ENCODE results near the gene ECSCR.
A peak's percentile ranks its signal among the peaks of the same experiment; 100 is the strongest.

ECSCR gene

DNA sequence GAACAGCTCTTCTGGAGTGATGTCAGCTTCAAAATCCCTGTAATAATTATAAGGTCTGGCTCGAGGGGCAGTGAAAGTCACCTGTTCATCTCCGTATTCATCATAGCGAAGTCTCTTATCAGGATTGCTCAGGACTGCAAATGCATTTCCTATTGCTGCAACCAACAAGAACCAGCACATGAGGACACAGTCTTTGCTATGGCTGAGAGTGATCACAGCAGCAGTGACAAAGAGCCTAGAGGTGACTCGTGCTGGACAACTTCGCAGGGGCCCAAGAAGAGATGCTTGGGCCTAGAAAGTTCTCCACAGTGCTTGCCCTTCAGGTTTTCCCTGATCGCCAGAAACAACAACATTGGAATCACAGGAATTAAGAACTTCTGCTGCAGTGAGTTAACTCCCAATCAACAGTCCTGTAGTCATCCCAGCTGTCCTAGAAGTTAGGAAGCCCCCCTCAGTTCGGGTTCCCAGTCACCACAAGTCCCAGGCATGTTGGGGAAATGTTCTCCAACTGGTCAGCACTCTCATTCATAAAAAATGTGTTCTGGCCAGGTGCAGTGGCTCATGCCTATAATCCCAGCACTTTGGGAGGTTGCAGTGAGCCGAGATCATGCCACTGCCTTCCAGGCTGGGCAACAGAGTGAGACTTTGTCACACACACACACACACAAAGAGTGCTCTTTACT is 36.2 kb downstream of the ECSCR start:
- Mint-ChIP-seq H3K4me1 (peaks cover 14% of the 10 kb centered on the region), H3K27ac (no peak overlapping the region), H3K4me3 (no peak overlapping the region), H3K36me3 (ENCODE audit: low read depth) (peaks cover 60% of the 10 kb centered on the region), H3K27me3 (ENCODE audit: low read depth) (no peaks in the 10 kb centered on the region), H3K9me3 (no peaks in the 10 kb centered on the region)
- TF ChIP-seq, protein P1, sequence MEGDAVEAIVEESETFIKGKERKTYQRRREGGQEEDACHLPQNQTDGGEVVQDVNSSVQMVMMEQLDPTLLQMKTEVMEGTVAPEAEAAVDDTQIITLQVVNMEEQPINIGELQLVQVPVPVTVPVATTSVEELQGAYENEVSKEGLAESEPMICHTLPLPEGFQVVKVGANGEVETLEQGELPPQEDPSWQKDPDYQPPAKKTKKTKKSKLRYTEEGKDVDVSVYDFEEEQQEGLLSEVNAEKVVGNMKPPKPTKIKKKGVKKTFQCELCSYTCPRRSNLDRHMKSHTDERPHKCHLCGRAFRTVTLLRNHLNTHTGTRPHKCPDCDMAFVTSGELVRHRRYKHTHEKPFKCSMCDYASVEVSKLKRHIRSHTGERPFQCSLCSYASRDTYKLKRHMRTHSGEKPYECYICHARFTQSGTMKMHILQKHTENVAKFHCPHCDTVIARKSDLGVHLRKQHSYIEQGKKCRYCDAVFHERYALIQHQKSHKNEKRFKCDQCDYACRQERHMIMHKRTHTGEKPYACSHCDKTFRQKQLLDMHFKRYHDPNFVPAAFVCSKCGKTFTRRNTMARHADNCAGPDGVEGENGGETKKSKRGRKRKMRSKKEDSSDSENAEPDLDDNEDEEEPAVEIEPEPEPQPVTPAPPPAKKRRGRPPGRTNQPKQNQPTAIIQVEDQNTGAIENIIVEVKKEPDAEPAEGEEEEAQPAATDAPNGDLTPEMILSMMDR (IDR thresholded peaks at IDR 0.05; ENCODE audit: unreplicated experiment in 3 of 3), result no peak

DNA sequence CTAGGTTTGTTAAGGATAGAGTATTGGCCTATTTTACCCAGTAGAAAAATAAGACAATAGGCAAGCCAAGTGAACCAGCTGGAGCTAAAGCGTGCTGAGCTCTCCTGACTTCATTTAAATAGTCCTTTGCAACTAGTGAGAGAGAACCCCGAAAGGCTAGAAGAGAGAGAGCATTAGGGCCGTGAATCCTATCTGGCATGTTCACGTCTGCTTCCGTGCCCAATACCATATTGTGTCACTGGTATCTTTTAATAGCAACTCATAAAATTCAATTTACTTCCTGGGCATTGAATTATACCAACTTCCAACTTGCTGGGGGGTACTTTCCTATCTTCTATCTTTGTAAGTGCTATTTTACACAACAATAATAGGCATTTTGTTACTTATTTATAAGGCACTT is 37.0 kb downstream of the ECSCR start:
- Mint-ChIP-seq H3K9me3 (no peaks in the 10 kb centered on the region), H3K36me3 (ENCODE audit: low read depth) (peaks cover 62% of the 10 kb centered on the region), H3K4me1 (peaks cover 15% of the 10 kb centered on the region), H3K27me3 (ENCODE audit: low read depth) (no peaks in the 10 kb centered on the region), H3K27ac (no peak overlapping the region), H3K4me3 (no peak overlapping the region)
- TF ChIP-seq, protein P1 (IDR thresholded peaks at IDR 0.05; ENCODE audit: unreplicated experiment in 3 of 3), result no peak

DNA sequence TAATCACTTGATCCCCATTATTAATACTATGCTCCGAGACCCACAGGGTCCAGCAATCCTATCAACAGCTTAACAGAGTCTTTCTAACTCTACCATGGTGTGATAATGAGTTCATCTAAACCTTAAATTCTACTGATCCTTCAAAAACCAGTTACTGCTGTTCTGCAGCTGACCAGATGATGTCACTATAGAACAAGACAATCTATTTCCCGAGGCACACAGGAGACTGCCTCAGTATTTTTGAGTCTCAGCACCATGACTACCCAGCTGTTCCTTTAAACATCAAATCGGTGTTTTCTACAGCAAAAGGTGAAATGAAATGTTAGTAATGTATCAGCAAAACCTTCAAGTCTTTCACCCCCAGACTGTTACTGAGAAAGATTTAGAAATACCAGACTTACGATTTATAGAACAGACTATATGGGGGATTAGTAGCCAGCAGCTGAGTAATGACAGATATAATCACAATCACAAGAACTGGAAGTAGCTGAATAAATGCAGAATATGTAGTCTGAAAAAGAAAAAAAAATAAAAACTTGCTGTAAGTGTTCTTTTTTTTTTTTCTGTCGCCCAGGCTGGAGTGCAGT is 40.1 kb downstream of the ECSCR start:
- TF ChIP-seq, protein P1 (IDR thresholded peaks at IDR 0.05; ENCODE audit: unreplicated experiment in 3 of 3), result peak; percentile 80 to 90 (median 82)
- H3K9me3 Mint-ChIP-seq, result no peaks in the 10 kb centered on the region
- no peak overlapping the region for H3K4me3 Mint-ChIP-seq

DNA sequence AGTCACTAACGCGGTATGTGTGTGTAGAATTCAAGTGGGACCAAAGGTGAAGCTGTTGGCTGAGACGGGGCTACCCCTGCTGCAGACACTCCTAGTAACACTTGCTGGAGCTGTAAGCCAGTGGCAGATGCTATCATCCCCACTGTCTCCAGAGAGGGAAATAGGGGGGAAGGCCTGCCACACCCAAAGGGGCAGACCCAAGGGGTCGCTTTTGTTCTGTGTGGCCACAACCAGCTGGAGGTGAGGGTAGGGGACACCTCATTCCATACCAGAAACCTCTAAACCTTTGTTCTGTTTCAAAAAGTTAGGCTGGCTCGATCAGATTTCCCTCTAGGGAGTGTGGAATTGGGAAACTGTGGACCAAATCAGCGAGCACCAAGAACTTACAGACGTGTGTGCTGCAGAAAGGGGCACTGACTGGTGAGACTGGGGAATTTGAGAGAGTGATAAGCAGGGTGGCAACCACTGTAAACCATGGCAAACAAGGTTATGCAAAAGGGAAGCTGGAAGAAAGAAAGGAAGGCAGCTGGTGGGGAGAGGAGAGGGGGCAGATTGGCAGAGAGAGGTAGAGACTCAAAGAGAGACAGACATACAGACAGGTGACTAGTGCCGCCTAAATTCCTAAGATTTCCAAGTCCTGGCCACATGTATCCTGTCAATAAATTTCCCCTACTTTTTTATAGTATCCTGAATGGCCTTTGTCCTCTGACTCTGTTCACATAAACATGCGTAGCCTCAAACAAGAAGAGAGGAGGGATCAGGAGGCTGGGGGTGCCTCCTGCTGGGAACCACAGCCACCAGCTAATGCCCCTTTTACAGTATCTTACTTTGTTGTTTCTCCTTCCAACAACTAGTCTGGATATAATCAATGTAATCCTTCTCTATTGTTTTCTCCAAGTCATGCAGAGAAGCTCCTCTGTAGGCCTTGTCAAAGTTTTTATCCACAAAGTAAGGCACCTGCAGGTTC is 43.0 kb downstream of the ECSCR start:
- TF ChIP-seq, protein P1 (IDR thresholded peaks at IDR 0.05; ENCODE audit: unreplicated experiment in 3 of 3), result no peak
- no peak overlapping the region for H3K4me3 Mint-ChIP-seq
- H3K9me3 Mint-ChIP-seq, result no peaks in the 10 kb centered on the region
- H3K4me1 Mint-ChIP-seq, result peaks cover 55% of the 10 kb centered on the region
- peak overlapping the region; percentile 6 to 64 (median 46) for H3K27ac Mint-ChIP-seq
- peaks cover 45% of the 10 kb centered on the region for H3K36me3 Mint-ChIP-seq (ENCODE audit: low read depth)
- no peaks in the 10 kb centered on the region for H3K27me3 Mint-ChIP-seq (ENCODE audit: low read depth)

More for the DNA sequence above, 40.1 kb downstream of the ECSCR start:
- H3K36me3 Mint-ChIP-seq (ENCODE audit: low read depth), result peaks cover 57% of the 10 kb centered on the region
- H3K4me1 Mint-ChIP-seq, result peaks cover 36% of the 10 kb centered on the region
- H3K27ac Mint-ChIP-seq, result peak overlapping the region; percentile 4 to 40 (median 8)
- H3K27me3 Mint-ChIP-seq (ENCODE audit: low read depth), result no peaks in the 10 kb centered on the region

DNA sequence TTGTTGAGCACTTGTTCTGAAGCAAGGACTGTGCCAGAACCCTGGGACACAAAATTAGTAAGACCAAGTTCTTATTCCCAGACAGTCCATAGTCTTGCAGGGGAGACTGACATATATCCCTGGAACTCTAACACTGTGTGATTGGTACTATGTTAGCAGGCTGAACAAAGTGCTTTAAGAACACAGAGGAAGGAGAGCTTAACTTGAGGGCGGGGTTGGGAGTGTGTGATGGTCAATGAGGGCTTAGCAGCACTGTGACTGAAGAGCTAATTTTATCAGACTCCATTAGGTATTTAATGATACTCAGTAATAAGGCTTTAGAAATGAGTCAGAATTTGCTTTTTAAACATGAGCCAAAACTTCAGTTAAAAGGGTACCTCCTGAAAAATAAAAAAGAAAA is 43.8 kb downstream of the ECSCR start:
- H3K4me1 Mint-ChIP-seq, result peaks cover 56% of the 10 kb centered on the region
- no peaks in the 10 kb centered on the region for H3K9me3 Mint-ChIP-seq
- peaks cover 41% of the 10 kb centered on the region for H3K36me3 Mint-ChIP-seq (ENCODE audit: low read depth)
- no peaks in the 10 kb centered on the region for H3K27me3 Mint-ChIP-seq (ENCODE audit: low read depth)
- H3K27ac Mint-ChIP-seq, result peak overlapping the region in 2 of 3 experiments; percentile 26 to 38
- TF ChIP-seq, protein P1 (IDR thresholded peaks at IDR 0.05; ENCODE audit: unreplicated experiment in 3 of 3), result no peak
- peak overlapping the region in 1 of 3 experiments; percentile 10 for H3K4me3 Mint-ChIP-seq

Data from nephron (organoid).